HepG2 (cell line): Measurements from ENCODE around the gene ABCA13. TPM values are rescaled to one million over a fixed set of nuclear protein-coding genes. Genes with fewer than 3 reads are reported as not detected.

Source experiments
- ATAC-seq: fragments of 200-7000 bp; cut with Tn5 transposase; 3 replicates; pipeline ENCODE4 v1.9.1; 2020; ENCODE audit warnings: mild to moderate bottlenecking, moderate library complexity
- BruUV-seq: library from RNA; stranded (reverse); fragments of 400-500 nt; replicated peaks from 2 replicates; lab custom pipeline; 2021; lab: Mats Ljungman, UMichigan
- CTCF ChIA-PET: fragments of 300-600 bp; formaldehyde crosslinking; extraction: SDS; loops from one replicate; lab custom pipeline; 2021; ENCODE audit warnings: low total read pairs, inconsistent platforms, low intra/inter-chr PET ratio; lab: Yijun Ruan, JAX
- POLR2A ChIA-PET: fragments of 350-600 bp; sonication (Branson Sonifier 250); formaldehyde crosslinking; loops from one replicate; lab custom pipeline; 2020; ENCODE audit warnings: antibody characterized with exemption, inconsistent platforms; lab: Yijun Ruan, JAX
- DNase-seq: peaks from one replicate; pipeline ENCODE4 v3.0.0-alpha.2; 2015; ENCODE audit warnings: low spot score
- FAIRE-seq: peaks from 3 replicates; lab custom pipeline; 2011; peaks lifted over from hg19 to GRCh38; lab: Jason Lieb, UNC
- H2AFZ ChIP-seq: one replicate; pipeline ENCODE4 v1.6.1; 2011; ENCODE audit warnings: low read length, inconsistent platforms
- H3K27ac ChIP-seq: fragments of 300-600 bp; 3 replicates; pipeline ENCODE4 v1.8.0; 2011; ENCODE audit warnings: mixed run types, mild to moderate bottlenecking, mixed read lengths, low read length, inconsistent platforms; ENCODE audit not compliant: insufficient read depth; ENCODE audit errors: extremely low read length
- H3K27me3 ChIP-seq, 2 experiments: fragments of 200-600 bp in 1 of 2; 2 replicates in 1 of 2; 3 replicates in 1 of 2; pipeline versions ENCODE4 v1.6.0 to v1.8.0; 2011; ENCODE audit warnings: low read length in 2 of 2, mild to moderate bottlenecking in 2 of 2, moderate library complexity in 2 of 2, inconsistent platforms in 1 of 2; ENCODE audit not compliant: insufficient read depth in 2 of 2, control insufficient read depth in 1 of 2
- H3K36me3 ChIP-seq, 2 experiments: fragments of 200-600 bp in 1 of 2; replicated peaks in 1 of 2; 2 replicates in 1 of 2; 3 replicates in 1 of 2; pipeline versions ENCODE4 v1.5.1 to v1.8.0; 2011; ENCODE audit warnings: low read length in 2 of 2, inconsistent platforms in 1 of 2; ENCODE audit not compliant: insufficient read depth in 2 of 2, control insufficient read depth in 1 of 2
- H3K4me1 ChIP-seq: 2 replicates; pipeline ENCODE4 v1.5.1; 2012; ENCODE audit warnings: low read length, inconsistent platforms; ENCODE audit not compliant: insufficient read depth
- H3K4me2 ChIP-seq: 2 replicates; pipeline ENCODE4 v1.6.0; 2011; ENCODE audit warnings: low read depth, low read length, inconsistent platforms
- H3K4me3 ChIP-seq, 3 experiments: fragments of 200-600 bp in 1 of 3; sonication (generic), shearing (Covaris generic) in 1 of 3; replicated peaks in 1 of 3; 2 replicates each; pipeline ENCODE4 v1.5.1; 2011 to 2016; ENCODE audit warnings: low read length in 3 of 3, inconsistent platforms in 2 of 3, low read depth in 2 of 3, mild to moderate bottlenecking in 2 of 3, control low read depth in 1 of 3, mixed read lengths in 1 of 3; ENCODE audit not compliant: insufficient read depth in 1 of 3
- H3K79me2 ChIP-seq: one replicate; pipeline ENCODE4 v1.6.1; 2011; ENCODE audit warnings: low read length, inconsistent platforms; ENCODE audit not compliant: insufficient read depth
- H3K9ac ChIP-seq: 2 replicates; pipeline ENCODE4 v1.6.0; 2011; ENCODE audit warnings: mild to moderate bottlenecking, low read depth, low read length, inconsistent platforms; ENCODE audit not compliant: insufficient read depth
- H3K9me3 ChIP-seq: 2 replicates; pipeline ENCODE4 v1.5.1; 2012; ENCODE audit warnings: mild to moderate bottlenecking, low read length
- H4K20me1 ChIP-seq: 2 replicates; pipeline ENCODE4 v1.6.0; 2011; ENCODE audit warnings: inconsistent platforms, mild to moderate bottlenecking, low read length, moderate library complexity; ENCODE audit not compliant: insufficient read depth
- ATF7 ChIP-seq, 2 experiments: fragments of 450-650 bp in 1 of 2; sonication (generic) in 1 of 2; formaldehyde crosslinking in 1 of 2; IDR thresholded peaks; 2 replicates each; pipeline versions ENCODE4 v1.4.0 to v1.6.1; 2016 to 2020; ENCODE audit warnings: antibody characterized with exemption in 1 of 2, mild to moderate bottlenecking in 1 of 2, missing genetic modification reagents in 1 of 2
- ZHX1 ChIP-seq: sonication (generic); formaldehyde crosslinking; IDR thresholded peaks from 2 replicates; pipeline ENCODE4 v1.8.1; 2022; ENCODE audit warnings: low read depth, mild to moderate bottlenecking, missing genetic modification reagents
- WGBS: methylation state at CpG from one replicate; pipeline ENCODE4 v1.1.6; 2017; ENCODE audit warnings: low lambda C conversion rate; 5-methylcytosine and 5-hydroxymethylcytosine counted together
- in situ Hi-C: cut with HindIII; loops from 2 replicates; pipeline ENCODE4 v1.10.0; 2017; ENCODE audit warnings: low pct_unique_long_range_greater_than_20kb; ENCODE audit not compliant: extremely low pct_ligation_motif_present
- intact Hi-C: fragments of 100-400 bp; cut with micrococcal nuclease; formaldehyde crosslinking; loops from one replicate; pipeline ENCODE4 v1.10.0; 2022; ENCODE audit not compliant: unreplicated experiment
- polyA plus RNA-seq, 8 experiments: library from polyadenylated mRNA; depleted of rRNA in 3 of 8; stranded (reverse) in 7 of 8; unstranded in 1 of 8; fragments of >200 nt; fragmentation: Illumina TruSeq in 4 of 8; extraction: Trizol in 4 of 8; gene quantifications; 2 replicates each; pipeline versions ENCODE4 v1.2.1 to v1.2.3, GENCODE V29; 2011 to 2016; ENCODE audit warnings: low read depth in 4 of 8, missing spikeins in 1 of 8, mixed read lengths in 1 of 8; ENCODE audit not compliant: insufficient read depth in 1 of 8
- total RNA-seq, 5 experiments: library from RNA; depleted of rRNA; stranded (reverse); fragments of >200 nt; fragmentation: Illumina TruSeq; extraction: Trizol; gene quantifications; 2 replicates each; pipeline ENCODE4 v1.2.3, GENCODE V29; 2016; ENCODE audit warnings: low read depth in 1 of 5

Gene ABCA13
- total and polyA plus RNA-seq, 2 of the 13 experiments (the other 11 are each of a cell fraction or from before 2014, with no cell fraction given): 0.03 TPM; not detected in 1

- POLR2A ChIA-PET: no interaction called here
These were observed 140.3 kb downstream of the ABCA13 start for GRCh38 chr7:48311464-48312100.

More at GRCh38 chr7:48311464-48312100, 140.3 kb downstream of the ABCA13 start:
- H3K27me3 ChIP-seq: 0 out of 5 replicates have a peak, but pooled peaks cover 0 to 3% of the 10 kb centered on the region in 2 experiments
- no TSS peak for BruUV-seq
- H3K9ac ChIP-seq: no peak overlapping the region
- CTCF ChIA-PET: no interaction called here
- H3K4me3 ChIP-seq: no peak overlapping the region
- H3K4me2 ChIP-seq: no peak overlapping the region
- H3K36me3 ChIP-seq: no peaks in the 10 kb centered on the region
- no peak for DNase-seq
- H3K9me3 ChIP-seq: no peaks in the 10 kb centered on the region
- in situ Hi-C loops: loop anchor here (25.0 kb wide), 1 partner anchor 1526 kb away; no protein-coding TSS in a partner anchor
- H3K27ac ChIP-seq: no peak overlapping the region
- H3K79me2 ChIP-seq: no peaks in the 10 kb centered on the region
- no peaks in the 10 kb centered on the region for H4K20me1 ChIP-seq
- H3K4me1 ChIP-seq: no peaks in the 10 kb centered on the region
- peak; percentile 93 for TF ChIP-seq ATF7 (IDR thresholded peaks at IDR 0.05)
- no peak for TF ChIP-seq ATF7 (CRISPR knock-in tag; IDR thresholded peaks at IDR 0.05)
- no peak for TF ChIP-seq ZHX1 (CRISPR knock-in tag)
- intact Hi-C loops: no loop called here
- 11% methylated on average over 6 of the region's 6 CpGs for WGBS
- no peak for ATAC-seq
- no peak overlapping the region for H2AFZ ChIP-seq
- no peak for FAIRE-seq
